Panc1 (cell line): ENCODE measurements around the gene IHH. TPM values are rescaled to one million over a fixed set of nuclear protein-coding genes. Genes with fewer than 3 reads are reported as not detected.

Source experiments
- ATAC-seq: fragments of 200-7000 bp; cut with Tn5 transposase; 2 replicates; pipeline ENCODE4 v1.9.1; 2020; ENCODE audit warnings: mild to moderate bottlenecking, moderate library complexity
- BruUV-seq: library from RNA; stranded (reverse); fragments of 400-500 nt; replicated peaks from 2 replicates; lab custom pipeline; 2021; lab: Mats Ljungman, UMichigan
- CTCF ChIA-PET: fragments of 300-600 bp; sonication (Branson Sonifier 250); formaldehyde crosslinking; loops from one replicate; lab custom pipeline; 2022; ENCODE audit warnings: antibody characterized with exemption; lab: Charles Lee
- POLR2A ChIA-PET: fragments of 300-600 bp; sonication (Branson Sonifier 250); formaldehyde crosslinking; loops from one replicate; lab custom pipeline; 2022; ENCODE audit warnings: antibody characterized with exemption; lab: Charles Lee
- DNase-seq: peaks from one replicate; pipeline ENCODE4 v3.0.0-alpha.2; 2010; ENCODE audit warnings: low read depth, low spot score
- H3K27ac ChIP-seq: 2 replicates; pipeline ENCODE4 v1.5.1; 2011; ENCODE audit warnings: mild to moderate bottlenecking, low read length, inconsistent platforms
- H3K27me3 ChIP-seq: fragments of 200-500 bp; sonication (Bioruptor generic); 2 replicates; pipeline ENCODE4 v1.6.0; 2014; ENCODE audit warnings: low read length, inconsistent platforms; ENCODE audit not compliant: control insufficient read depth, insufficient read depth
- H3K36me3 ChIP-seq: fragments of 200-500 bp; sonication (Bioruptor generic); 2 replicates; pipeline ENCODE4 v1.5.1; 2014; ENCODE audit warnings: inconsistent platforms, mild to moderate bottlenecking, low read length, moderate library complexity; ENCODE audit not compliant: control insufficient read depth, insufficient read depth
- H3K4me1 ChIP-seq: 2 replicates; pipeline ENCODE4 v1.5.1; 2011; ENCODE audit warnings: inconsistent platforms, mild to moderate bottlenecking, low read length, moderate library complexity; ENCODE audit not compliant: control insufficient read depth, insufficient read depth
- H3K4me3 ChIP-seq, 2 experiments: 2 replicates each; pipeline ENCODE4 v1.5.1; 2011 to 2012; ENCODE audit warnings: low read depth in 2 of 2, low read length in 2 of 2, mild to moderate bottlenecking in 2 of 2, inconsistent platforms in 1 of 2, moderate library complexity in 1 of 2
- H3K9me3 ChIP-seq: fragments of 200-500 bp; sonication (Bioruptor generic); 2 replicates; pipeline ENCODE4 v1.5.1; 2014; ENCODE audit warnings: low read depth, mild to moderate bottlenecking, inconsistent platforms, low read length, moderate library complexity; ENCODE audit not compliant: control insufficient read depth, insufficient read depth
- SIN3A ChIP-seq: IDR thresholded peaks from 2 replicates; pipeline ENCODE4 v1.6.1; 2012; ENCODE audit warnings: low read depth, mild to moderate bottlenecking, low read length, moderate library complexity, borderline replicate concordance; ENCODE audit not compliant: insufficient read depth
- in situ Hi-C: cut with HindIII; loops from 2 replicates; pipeline ENCODE4 v1.10.0; 2016; ENCODE audit warnings: low sequenced_read_pairs, low pct_unique_long_range_greater_than_20kb
- intact Hi-C: fragments of 100-400 bp; cut with micrococcal nuclease; formaldehyde crosslinking; loops from one replicate; pipeline ENCODE4 v1.10.0; 2022; ENCODE audit not compliant: unreplicated experiment
- total RNA-seq: library from RNA; stranded (reverse); gene quantifications from one replicate; pipeline ENCODE4 v1.2.1, GENCODE V29; 2021; ENCODE audit not compliant: unreplicated experiment
- TF ChIP-seq, protein P1 (sequence below): fragments of 450-650 bp; IDR thresholded peaks from 2 replicates; pipeline ENCODE4 v1.5.1; 2017; ENCODE audit warnings: mild to moderate bottlenecking
- TF ChIP-seq, protein P2 (sequence below), 2 experiments: IDR thresholded peaks; 2 replicates each; pipeline ENCODE4 v1.6.1; 2011 to 2012; ENCODE audit warnings: low read depth in 2 of 2, control low read depth in 1 of 2, low read length in 1 of 2, mild to moderate bottlenecking in 1 of 2, moderate library complexity in 1 of 2; ENCODE audit not compliant: insufficient read depth in 1 of 2

IHH gene
- total RNA-seq, 1 experiment from 2014 or later: 0.23 TPM

DNA sequence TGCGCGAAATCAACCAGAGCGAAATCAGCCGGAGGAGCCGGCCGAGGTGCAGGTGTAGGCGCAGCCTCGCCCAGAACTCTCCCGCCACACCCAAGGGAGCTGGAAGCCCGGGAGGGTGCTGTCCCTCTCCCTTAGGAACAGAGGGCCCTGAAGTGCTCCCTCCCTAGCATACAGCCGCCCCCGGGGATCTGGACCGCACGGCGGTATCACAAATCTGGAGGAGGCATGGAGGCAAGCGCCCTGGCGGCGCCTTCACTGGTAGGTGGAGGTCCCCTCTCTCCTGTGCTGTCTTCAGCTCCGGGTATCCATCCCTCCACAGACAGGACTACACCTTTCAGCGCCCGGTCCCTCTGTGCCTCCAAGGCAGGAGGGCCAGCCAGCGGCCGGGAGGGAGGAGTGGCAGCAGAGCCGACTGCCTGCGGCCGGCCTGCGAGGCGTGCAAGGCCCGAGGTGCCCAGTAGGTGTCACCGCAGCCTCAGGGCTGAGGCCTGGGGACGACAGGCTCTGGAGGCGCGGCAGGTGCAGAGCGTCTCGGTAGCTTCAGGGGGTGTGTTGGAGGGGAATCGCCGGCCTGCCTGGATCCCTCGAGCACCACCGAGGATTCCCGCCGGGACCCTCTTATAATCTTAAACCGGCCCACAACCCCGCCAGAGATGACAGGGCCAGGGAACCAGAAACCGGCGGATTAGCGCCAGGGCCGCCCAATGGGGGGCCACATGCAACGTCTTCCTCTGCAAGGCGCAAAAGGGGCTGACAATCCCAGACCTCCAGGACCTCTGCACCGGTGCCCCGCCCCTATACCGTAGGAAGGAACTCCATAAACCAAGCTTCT is 2.8 kb downstream of the IHH start:
- POLR2A ChIA-PET: interaction anchor here (0.6 kb wide), 1 partner anchor 100 kb away, joined by 3 read pairs; no protein-coding TSS in a partner anchor
- TF ChIP-seq, protein P1, sequence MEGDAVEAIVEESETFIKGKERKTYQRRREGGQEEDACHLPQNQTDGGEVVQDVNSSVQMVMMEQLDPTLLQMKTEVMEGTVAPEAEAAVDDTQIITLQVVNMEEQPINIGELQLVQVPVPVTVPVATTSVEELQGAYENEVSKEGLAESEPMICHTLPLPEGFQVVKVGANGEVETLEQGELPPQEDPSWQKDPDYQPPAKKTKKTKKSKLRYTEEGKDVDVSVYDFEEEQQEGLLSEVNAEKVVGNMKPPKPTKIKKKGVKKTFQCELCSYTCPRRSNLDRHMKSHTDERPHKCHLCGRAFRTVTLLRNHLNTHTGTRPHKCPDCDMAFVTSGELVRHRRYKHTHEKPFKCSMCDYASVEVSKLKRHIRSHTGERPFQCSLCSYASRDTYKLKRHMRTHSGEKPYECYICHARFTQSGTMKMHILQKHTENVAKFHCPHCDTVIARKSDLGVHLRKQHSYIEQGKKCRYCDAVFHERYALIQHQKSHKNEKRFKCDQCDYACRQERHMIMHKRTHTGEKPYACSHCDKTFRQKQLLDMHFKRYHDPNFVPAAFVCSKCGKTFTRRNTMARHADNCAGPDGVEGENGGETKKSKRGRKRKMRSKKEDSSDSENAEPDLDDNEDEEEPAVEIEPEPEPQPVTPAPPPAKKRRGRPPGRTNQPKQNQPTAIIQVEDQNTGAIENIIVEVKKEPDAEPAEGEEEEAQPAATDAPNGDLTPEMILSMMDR: peak; percentile 97
- TF ChIP-seq, protein P2, sequence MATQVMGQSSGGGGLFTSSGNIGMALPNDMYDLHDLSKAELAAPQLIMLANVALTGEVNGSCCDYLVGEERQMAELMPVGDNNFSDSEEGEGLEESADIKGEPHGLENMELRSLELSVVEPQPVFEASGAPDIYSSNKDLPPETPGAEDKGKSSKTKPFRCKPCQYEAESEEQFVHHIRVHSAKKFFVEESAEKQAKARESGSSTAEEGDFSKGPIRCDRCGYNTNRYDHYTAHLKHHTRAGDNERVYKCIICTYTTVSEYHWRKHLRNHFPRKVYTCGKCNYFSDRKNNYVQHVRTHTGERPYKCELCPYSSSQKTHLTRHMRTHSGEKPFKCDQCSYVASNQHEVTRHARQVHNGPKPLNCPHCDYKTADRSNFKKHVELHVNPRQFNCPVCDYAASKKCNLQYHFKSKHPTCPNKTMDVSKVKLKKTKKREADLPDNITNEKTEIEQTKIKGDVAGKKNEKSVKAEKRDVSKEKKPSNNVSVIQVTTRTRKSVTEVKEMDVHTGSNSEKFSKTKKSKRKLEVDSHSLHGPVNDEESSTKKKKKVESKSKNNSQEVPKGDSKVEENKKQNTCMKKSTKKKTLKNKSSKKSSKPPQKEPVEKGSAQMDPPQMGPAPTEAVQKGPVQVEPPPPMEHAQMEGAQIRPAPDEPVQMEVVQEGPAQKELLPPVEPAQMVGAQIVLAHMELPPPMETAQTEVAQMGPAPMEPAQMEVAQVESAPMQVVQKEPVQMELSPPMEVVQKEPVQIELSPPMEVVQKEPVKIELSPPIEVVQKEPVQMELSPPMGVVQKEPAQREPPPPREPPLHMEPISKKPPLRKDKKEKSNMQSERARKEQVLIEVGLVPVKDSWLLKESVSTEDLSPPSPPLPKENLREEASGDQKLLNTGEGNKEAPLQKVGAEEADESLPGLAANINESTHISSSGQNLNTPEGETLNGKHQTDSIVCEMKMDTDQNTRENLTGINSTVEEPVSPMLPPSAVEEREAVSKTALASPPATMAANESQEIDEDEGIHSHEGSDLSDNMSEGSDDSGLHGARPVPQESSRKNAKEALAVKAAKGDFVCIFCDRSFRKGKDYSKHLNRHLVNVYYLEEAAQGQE (IDR thresholded peaks at IDR 0.05; ENCODE audit: insufficient read depth in 1 of 2, low read depth in 2 of 2, low read length in 1 of 2): no peak; a peak in 1 of 4 replicates
- CTCF ChIA-PET: interaction anchor here (0.8 to 2.7 kb wide), 10 partner anchors 28 to 97 kb away, joined by 3 to 17 read pairs (median 4); no protein-coding TSS in a partner anchor
- H3K4me3 ChIP-seq: peak overlapping the region; percentile 0 to 37; a peak in 3 of 4 replicates
- no peak for DNase-seq
- ATAC-seq: peak; percentile 84
- no peak overlapping the region for H3K27ac ChIP-seq
- no peaks in the 10 kb centered on the region for H3K9me3 ChIP-seq
- peaks cover 21% of the 10 kb centered on the region for H3K4me1 ChIP-seq
- in situ Hi-C loops: no loop called here
- H3K36me3 ChIP-seq: no peaks in the 10 kb centered on the region
- intact Hi-C loops: loop anchor here (5.0 to 10.0 kb wide), 3 partner anchors 59 to 247 kb away; partner anchors contain the start of gene PTPRN
- no TSS peak for BruUV-seq
- peaks cover 26% of the 10 kb centered on the region for H3K27me3 ChIP-seq

DNA sequence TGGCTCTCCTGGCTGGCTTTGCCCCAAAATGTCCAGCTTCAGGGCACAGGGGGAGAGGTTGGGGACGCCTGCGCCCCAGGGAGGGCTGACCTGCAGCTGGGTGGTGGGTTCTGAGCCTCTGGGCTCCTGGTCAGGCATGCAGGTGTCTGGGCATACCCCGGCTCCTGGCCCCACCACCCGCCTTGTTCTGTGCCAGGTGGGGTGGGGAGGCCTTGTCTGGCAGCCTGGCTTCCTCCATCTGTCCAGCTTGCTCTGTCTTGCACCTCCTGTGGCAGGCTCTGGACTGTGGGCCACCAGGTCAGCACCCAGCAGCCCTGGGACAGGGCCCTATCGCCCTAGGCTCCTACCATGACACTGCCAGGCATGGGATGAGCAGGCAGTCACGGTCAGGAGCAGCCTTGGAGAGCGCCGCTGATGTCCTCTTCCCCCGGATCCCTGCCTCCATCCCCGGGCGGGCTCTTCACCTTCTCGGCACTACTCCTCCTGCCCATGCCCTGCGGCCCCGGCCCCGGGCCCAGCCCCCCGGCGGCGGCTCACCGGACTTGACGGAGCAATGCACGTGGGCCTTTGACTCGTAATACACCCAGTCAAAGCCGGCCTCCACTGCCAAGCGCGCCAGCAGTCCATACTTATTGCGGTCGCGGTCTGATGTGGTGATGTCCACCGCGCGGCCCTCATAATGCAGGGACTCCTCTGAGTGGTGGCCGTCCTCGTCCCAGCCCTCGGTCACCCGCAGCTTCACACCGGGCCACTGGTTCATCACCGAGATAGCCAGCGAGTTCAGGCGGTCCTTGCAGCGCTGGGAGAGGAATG is 3.6 kb downstream of the IHH start:
- Histone ChIP-seq H3K27me3 (peaks cover 18% of the 10 kb centered on the region), H3K27ac (no peak overlapping the region), H3K4me3 (peak overlapping the region; percentile 0 to 37; a peak in 2 of 4 replicates), H3K4me1 (peaks cover 21% of the 10 kb centered on the region), H3K9me3 (no peaks in the 10 kb centered on the region), H3K36me3 (no peaks in the 10 kb centered on the region)
- no peak for DNase-seq
- intact Hi-C loops (loop anchor here (5.0 to 10.0 kb wide), 3 partner anchors 60 to 248 kb away; partner anchors contain the start of gene PTPRN), in situ Hi-C loops (no loop called here)
- 0 out of 2 replicates have a peak, but pooled peaks have one; percentile 2 for ATAC-seq
- CTCF ChIA-PET: interaction anchor here (1.2 to 1.4 kb wide), 3 partner anchors 27 to 62 kb away, joined by 3 to 7 read pairs (median 4); no protein-coding TSS in a partner anchor
- POLR2A ChIA-PET: no interaction called here
- TF ChIP-seq SIN3A: no peak
- TF ChIP-seq, protein P2 (IDR thresholded peaks at IDR 0.05; ENCODE audit: insufficient read depth in 1 of 2, low read depth in 2 of 2, low read length in 1 of 2): peak in 1 of 2 experiments; percentile 44; a peak in 1 of 4 replicates
- no TSS peak for BruUV-seq
